SH-SY5Y (cell line): Measurements from ENCODE around the gene DPYD.
A peak's percentile ranks its signal among the peaks of the same experiment; 100 is the strongest.

Source experiments
- GATA2 ChIP-seq: IDR thresholded peaks from 2 replicates; pipeline ENCODE4 v1.6.1; 2011; ENCODE audit warnings: mild to moderate bottlenecking, low read depth, low read length
- GATA3 ChIP-seq: IDR thresholded peaks from 2 replicates; pipeline ENCODE4 v1.6.1; 2011; ENCODE audit warnings: low read depth, mild to moderate bottlenecking, low read length, moderate library complexity

GRCh38 chr1:97634758-97635157 is 286.1 kb downstream of the DPYD start:
- TF ChIP-seq GATA2 (no peak; the same call in 1 of the 2 replicates), GATA3 (peak; percentile 67)
